ENCODE results near the gene NEK1.

Gene NEK1

GRCh38 chr4:169369634-169370033 is 242.7 kb downstream of the NEK1 start:
- DNase-seq (ENCODE audit: low read depth) = no peak

- no peak for DNase-seq (ENCODE audit: low read depth)
These were observed 244.6 kb downstream of the NEK1 start for GRCh38 chr4:169367826-169368225.

GRCh38 chr4:169366821-169367220 is 245.6 kb downstream of the NEK1 start:
- no peak for DNase-seq (ENCODE audit: low read depth)

GRCh38 chr4:169362607-169363006 is 249.8 kb downstream of the NEK1 start:
- DNase-seq (ENCODE audit: low read depth) = no peak

GRCh38 chr4:169361756-169362155 is 250.6 kb downstream of the NEK1 start:
- no peak for DNase-seq (ENCODE audit: low read depth)

GRCh38 chr4:169359961-169360360 is 252.4 kb downstream of the NEK1 start:
- DNase-seq (ENCODE audit: low read depth) = no peak

- no peak for DNase-seq (ENCODE audit: low read depth)
These were observed 260.0 kb downstream of the NEK1 start for GRCh38 chr4:169352360-169352759.

GRCh38 chr4:169351872-169352271 is 260.5 kb downstream of the NEK1 start:
- no peak for DNase-seq (ENCODE audit: low read depth)

- no peak for DNase-seq (ENCODE audit: low read depth)
These were observed 263.8 kb downstream of the NEK1 start for GRCh38 chr4:169348541-169348940.

- DNase-seq (ENCODE audit: low read depth) = no peak
These were observed 265.5 kb downstream of the NEK1 start for GRCh38 chr4:169346840-169347239.

GRCh38 chr4:169345316-169345721 is 267.1 kb downstream of the NEK1 start:
- no peak for DNase-seq (ENCODE audit: low read depth)

Data from activated gamma-delta T cell treated with anti-CD3 and anti-CD28 coated beads, Interleukin-2, amount 50 U/mL, for 16 hours (primary cell).